NCI-H2171 (cell line): ENCODE results near the gene LRIG1.

ENCODE experiments used
- DNase-seq: peaks from one replicate; lab custom pipeline; 2025; lab: John Stamatoyannopoulos, UW

LRIG1 gene

DNA sequence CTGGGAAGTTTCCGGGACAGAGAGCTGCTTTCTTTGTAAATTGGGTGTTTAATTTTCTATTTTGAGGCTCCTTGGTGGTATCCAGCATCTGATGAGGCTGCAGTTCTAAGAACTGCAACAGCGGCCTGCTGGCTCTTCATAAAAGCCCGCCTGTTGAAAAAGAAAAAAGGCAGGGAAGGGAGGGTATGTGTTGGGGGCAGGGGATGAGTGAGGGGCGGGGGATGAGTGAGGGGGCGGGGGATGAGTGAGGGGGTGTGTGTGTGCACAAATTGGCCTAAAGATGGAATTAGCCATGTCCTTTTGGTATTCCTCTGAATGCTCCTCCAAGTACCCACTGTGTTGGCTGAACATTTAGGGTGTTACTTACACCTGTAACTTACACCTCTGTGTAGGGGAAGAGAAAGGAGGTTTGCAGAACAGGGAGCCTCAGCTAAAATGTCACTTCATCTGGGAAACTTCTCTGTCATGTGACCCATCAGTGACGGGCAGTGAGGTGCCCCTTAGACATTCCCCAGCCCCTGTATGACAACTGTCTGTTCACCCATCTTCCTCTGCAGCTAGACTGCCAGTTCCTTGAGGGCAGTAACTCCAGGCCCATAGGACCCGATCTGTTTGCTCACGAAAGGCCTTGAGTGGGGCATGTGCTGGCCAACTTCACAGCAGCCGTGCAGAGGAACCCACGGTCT is 57.6 kb downstream of the LRIG1 start:
- DNase-seq: no peak

DNA sequence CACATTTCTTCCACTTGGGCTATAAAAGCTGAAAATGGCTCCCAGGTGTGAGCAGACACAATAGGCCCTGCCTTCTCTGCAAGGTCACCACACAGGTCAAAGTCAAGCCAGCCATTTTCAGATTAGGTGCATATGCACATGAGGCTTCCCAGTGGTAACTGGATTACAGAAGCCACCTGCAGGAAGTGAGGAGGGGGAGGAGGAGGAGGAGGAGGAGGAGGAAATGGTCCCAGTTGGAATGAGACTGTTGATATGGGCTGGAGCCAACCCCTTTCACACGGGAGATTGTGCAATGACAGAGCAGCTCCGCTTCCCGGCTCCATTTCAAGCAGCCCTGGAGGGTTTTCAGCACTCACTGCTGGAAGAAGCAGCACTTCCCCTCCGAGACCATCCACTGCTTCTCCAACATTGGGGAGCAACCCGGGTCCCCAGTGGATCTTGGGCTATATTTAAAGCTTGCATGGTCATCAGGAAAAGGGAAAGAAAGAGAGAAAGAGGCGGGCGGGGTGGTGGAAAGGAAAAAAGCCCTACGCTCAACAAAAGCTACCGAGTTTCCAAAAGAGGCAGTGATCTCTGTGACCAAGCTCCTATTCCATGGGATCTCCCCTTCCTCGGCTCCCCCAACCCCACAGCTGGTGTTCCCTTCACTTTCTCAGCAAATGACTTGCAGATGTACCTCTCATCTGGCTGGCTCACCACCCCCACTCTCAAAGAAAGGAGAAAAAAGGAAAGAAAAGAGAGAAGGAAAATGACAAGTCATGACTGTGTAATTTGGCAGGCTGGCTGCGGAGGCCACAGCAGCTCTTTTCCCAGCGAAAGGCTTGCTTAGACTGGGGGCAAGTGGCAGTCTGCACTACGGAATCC is 58.3 kb downstream of the LRIG1 start:
- no peak for DNase-seq

DNA sequence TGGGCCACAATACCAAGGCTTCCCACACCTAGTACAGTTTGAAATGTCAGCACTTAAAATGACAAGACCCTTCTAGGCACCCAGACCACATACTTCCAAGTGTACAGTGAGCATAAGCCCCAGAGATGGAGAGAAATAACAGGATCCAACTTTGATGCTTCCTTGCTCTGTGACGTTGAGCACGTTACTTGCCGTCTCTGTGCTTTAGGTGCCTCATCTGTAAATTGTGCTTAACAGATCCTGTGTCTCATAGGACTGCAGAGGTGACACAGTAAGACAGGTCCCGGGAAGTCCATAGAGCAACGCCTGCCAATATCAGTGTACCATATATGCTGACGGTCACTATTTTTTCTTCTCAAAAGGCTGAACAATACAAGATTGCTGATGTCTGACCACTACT is 59.1 kb downstream of the LRIG1 start:
- DNase-seq: no peak

DNA sequence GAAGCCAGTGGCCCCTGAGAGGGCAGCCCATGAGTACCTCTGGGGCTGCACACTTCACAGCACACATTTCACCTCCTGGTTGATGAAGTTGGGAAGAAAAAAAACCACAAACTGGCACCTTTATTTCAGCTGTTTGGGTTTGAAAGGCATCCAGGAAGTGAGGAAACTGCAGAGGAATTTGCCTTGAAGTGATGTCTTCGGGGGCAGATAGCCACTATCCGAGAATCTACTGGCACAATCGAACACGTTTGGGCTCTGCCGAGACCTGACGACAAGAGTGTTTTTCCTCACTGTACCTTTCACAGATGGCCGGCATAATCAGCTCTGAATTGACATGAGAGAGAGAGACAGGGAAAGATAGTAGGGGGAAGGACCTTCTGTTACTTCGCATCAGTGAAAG is 59.7 kb downstream of the LRIG1 start:
- no peak for DNase-seq

DNA sequence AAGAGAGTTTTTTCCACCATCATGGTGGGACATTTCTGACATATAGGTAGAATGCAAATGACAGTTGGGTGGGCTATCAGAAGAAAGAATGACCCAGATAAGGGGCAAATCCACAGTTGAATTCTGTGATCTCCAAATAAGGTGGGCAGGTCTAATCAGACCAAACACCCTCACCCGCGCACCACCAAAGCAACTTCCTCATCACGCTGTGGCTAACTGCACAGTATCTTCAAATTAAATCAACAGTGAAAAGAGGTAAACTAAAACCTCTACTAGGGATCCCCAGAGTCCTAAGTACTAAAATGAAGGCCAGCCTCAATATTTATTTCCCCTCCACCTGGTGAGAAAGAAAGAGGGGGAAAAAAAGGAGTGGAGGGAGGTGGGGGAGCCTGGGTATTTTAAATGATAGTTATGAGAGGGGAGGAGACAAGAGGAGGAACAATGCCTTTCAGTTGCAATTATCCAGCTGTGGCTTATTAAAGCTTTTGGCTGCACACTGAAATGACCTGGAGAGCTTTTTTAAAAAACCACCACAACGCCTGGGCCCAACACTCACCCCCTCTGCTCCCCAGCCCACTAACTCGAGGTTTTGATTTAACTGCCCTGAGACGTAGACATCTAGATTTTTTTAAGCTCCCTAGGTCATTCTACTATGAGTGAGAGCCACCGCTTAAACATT is 61.0 kb downstream of the LRIG1 start:
- DNase-seq: no peak

DNA sequence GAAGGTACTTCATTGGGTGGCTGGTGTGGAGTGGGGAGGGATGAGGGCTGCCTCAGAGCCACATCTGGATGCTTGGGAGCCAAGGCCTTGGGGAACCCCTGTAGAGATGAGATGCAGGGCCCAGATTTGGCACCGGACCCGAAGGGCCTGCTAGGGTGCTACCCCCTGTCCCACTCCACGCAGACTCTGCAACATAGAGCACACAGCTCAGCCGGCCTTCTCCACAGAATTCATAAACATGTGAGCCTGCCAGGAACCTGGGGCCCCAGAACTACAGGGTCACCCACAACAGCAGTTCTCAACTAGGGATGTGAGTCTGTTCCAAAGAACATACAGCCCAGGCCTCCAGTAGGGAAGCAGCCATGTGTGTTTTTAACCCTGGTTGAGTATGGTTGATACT is 62.8 kb downstream of the LRIG1 start:
- DNase-seq: no peak

DNA sequence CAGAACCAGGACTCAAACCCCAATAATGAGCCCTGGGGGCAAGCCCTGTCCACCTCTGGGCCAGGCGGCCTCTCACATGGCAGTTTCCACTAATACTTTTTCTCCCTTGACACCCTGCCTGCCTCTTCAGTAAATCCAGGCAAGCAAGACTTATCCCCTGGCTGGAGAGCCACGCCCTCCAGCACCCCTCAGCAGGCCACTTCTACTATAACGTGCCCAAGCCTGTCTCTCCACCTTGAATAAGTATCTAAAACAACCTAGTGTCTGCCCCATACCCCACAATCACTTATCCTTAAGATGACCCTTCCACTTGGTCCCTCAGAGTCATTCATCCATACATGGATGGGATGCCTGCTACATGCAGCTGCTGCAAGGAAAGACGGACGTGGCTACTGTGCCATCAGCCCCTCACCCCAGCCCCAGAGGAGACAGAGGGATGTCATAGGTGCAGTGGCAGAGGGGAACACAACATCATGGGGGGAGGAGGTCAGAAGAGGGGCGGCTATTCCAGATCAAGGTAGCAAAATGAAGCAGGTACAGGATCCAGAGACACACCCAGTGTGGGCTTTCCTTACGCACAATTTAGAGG is 63.4 kb downstream of the LRIG1 start:
- no peak for DNase-seq

DNA sequence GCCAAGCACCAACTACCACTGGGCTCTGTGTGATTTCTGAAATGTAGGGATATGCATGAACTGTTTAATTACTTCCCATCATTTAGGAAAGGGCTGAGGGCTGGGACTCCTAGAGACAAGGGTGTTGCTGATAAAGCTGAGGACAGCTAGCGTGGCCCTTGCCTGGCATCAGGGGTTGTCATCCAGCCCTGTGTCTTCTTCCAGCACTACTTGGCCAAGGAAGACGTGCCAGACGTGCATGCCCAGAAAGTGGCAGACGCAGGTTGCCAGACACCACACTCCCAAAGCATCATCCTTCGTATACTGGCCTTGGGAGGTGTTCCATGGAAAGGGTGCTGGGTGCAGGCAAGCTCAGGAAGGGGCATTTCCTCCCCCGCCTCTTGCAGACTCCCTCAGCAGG is 64.8 kb downstream of the LRIG1 start:
- no peak for DNase-seq

DNA sequence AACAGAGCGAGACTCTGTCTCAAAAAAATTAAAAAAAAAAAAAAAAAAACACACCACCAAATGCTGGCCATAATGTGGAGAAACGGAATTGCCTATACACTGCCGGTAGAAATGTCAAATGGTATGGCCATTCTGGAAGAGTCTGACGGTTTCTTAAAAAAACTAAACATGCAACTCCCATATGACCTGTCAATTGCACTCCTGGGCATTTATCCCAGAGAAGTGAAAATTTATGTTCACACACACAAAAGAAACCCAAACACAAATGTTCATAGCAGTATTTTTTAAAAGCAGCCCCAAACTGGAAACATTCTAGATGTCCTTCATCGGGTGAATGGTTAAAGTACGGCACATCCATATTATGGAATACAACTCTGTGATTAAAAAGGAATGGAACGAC is 66.1 kb downstream of the LRIG1 start:
- no peak for DNase-seq

DNA sequence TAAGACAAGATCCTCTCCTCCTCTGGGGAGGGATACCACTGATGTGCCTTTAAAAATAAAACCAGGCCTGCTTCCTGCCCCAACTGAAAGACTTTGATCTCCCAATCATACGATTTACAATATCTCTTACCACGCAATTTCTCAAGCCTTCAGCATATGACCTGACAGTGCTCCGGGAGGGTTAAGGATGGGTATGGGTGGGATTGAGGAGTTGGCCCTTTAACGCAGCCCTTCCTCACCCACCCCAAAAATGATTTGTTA is 67.4 kb downstream of the LRIG1 start:
- DNase-seq: no peak

DNA sequence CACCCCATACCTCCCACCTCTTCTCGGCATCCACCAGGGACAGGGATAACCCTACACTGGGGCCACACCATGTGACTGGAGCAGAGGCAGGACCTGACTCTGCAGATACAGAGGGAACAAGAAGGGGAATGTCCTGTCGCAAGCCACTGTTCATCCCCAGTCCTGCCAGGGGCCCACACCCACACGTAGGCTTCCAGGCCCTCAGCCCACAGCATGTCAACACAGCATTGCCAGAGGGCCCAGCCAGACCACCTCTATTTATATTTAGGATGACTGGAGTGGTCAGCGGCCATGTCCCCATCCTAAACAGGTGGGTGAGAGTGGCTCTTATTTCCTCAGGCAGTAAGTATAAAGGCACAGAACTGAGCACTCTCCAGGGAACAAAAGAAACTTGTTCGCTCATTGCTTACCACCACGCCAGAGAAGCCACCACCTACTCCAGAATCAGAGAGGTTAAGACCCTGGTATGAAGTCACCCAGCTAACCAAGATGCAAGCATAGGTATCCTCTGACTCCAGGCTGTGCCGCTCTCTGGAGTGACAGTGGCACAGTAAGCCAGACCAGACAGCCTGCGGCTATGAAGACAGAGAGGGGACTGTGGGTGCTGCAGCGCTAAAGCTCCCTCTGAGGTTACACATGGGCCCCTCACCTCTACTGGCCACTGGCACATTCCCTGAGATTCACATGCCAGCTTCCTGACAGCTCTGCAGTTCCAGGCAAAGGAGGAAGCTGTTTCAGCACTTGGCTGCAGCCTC is 67.9 kb downstream of the LRIG1 start:
- DNase-seq: no peak

DNA sequence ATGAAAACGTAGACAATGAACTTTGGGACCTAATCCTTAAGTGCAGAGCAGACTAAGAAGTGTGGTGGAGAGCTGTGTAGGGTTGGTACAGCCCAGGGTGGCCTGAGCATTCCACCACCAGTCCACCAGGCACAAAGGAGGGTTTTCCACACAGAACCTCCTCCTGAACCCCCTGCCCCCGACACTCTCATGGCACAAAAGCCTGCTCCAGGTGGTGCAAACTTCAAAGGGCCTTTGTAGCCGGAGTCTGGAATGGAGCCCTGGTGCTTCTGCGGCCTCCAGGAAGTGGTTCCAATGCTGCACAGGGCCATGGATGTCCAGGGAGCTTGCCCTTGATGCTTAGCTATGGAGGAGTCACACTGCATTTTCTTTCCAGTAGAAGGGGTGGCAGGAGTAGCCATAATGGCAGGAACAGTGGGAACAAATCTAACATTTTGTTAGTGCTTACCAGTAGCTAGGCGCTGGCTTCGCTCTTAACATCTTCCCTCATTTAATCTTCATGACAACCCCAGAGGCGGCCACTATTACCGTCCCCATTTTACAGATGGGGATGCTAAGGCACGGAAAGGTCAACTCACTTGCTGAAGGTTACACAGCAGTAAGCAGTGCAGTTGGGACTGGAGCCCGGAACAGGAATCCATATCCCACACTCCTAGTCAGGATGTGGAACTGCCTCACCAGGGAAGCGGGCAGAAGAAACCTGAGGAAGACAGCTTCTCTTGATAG is 68.6 kb downstream of the LRIG1 start:
- no peak for DNase-seq

DNA sequence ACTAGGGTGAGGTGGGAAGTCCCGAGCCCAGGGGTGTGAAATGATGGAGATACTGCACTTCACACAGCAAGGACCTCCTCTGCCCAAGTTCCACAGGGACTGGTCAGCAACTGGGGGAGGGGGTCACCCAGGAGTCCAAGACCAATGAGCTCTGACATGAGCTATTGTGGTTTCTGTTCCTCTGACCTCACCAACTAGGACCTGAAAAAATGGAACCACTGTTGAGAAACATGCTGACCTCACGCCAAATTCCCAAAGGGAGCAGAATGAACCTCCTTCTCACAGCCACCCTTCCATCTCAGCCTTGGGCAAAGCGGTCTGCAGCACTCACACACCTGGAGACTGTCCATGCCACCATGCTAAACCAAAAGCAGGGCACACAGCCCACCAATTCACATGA is 69.3 kb downstream of the LRIG1 start:
- no peak for DNase-seq

DNA sequence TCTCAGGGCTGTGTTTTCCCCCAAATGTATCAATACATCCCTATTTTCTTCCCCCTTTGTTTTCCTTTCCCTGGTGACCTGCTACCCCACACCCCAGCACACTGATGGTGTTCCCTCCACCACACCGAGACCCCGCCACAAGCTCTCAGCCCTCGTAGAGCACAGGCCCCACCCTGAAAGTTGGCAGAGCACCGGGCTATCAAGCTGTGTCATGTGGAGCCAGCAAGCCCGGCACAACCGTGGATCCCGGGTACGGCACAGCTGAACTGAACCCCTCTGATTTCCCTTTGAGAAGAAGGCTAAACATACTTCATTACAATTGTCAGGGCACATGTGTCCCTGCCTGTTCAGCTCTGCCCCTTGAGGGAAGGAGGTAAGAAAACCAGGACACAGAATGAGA is 69.9 kb downstream of the LRIG1 start:
- DNase-seq: no peak

DNA sequence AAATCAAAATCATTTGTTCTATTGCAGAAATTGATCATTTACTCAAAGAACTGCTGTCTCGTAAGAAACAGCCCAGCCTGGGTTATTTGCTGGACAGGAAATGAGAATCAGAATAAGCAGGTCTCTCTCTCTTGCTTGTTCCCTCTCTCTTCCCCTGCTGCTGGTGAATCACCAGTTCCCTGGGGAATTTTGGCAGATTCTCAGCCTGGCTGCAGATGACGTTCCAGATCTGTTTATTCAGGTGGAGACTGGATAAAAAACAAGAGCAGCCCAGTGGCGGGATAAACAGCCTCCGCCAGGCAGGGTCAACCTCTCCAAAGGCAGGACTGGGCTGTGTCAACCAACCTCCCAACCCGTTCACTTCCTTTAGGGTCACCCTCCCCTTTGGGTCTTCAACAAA is 72.1 kb downstream of the LRIG1 start:
- peak; percentile 61 for DNase-seq

DNA sequence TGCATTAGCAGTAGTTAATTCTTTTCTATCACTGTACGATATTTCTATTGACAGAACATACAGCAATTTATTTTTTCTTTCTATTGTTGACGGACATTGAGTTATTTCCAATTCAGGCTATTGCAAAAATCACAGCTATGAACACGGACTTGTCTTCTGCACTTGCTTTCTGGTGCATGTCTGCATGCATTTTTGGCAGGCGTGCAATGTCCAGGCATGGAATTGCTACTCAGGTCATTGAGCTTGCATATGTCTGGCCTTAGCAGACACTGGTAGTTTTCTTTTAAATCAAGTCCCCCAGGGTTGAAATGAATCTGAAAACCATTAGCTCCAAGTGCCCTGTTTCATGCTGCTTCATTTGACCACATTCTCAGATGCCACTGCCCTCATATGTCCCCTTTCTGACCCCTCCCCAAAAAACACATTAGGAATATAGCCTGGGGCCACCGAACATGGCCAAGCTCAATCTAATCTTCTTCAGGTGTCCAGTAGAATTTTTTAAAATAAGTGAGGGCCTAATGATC is 72.8 kb downstream of the LRIG1 start:
- no peak for DNase-seq

DNA sequence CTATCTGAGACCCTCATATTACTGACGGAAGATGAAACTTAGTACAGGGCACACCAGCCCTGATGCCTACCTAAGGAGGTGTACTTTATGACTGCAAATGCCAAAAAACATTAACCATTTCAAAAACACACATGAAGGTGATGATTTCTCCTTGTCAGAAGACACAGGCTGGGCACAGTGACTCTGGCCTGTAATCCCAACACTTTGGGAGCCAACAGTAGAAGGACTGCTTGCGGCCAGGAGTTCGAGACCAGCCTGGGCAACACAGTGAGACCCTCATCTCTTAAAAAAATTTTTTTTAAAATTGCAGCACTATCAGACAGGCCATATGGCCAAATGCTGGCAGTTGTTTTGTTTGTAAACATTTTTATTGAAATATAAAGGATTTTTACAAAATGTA is 73.5 kb downstream of the LRIG1 start:
- DNase-seq: no peak

DNA sequence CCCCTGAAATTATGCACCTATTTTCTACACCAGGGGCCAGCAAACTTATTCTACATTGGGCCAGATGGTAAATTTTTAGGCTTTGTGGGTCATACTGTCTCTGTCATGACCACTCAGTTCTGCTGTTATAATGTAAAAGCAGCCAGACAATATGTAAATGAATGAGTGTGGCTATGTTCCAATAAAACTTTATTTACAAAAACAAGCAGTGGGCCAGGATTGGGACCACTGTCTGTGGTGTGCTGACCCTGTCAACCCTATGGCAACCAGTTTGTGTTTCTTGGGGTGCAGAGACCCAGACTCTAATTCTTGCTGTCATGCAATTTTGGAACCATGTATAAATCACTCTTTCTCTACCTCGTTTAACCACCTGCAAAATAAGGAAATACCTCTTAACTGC is 74.7 kb downstream of the LRIG1 start:
- no peak for DNase-seq

DNA sequence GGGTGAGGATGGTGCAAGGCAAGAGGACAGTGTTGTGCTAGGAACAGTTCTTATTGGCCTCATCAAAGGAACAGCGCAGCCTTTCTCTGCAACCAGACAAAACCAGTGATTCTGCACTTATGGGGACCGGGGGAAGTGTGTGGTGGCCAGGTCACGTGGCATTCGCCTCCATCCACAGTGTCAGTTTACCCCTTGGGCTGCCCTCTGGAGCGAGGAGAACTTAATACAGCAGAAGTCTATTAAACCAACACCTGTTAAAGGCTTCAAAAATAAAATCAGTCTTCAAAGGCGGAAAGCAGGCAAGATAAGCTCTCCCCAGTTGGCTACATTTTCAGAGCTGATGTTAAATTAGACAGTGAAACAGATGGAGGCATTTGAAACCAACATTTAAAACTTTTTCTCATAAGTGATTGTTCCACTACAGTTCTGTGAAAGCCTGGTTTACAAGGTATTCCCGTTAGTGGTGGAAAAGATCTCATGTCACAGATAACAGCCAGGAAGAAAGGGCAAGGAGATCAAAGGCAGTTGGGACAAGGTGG is 75.2 kb downstream of the LRIG1 start:
- DNase-seq: no peak

DNA sequence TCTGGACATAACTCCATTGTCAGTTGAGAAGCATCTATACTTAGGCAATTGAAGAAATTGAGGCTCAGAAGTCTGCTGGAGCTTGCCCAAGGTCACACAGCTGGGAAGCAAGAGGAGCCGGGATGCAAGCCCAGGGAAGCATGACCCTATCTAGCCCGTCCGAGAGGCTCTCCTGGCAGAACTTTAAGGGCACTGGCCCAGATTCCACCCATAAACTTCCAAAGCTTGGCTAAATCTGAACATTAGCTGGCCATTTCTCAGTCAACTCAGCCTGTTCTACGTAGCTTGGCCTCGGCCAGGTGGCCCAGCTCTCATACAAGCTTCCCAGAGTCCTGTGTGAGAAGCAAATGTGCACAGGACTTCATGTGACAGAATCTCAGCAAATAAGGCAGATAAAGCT is 75.8 kb downstream of the LRIG1 start:
- no peak for DNase-seq

DNA sequence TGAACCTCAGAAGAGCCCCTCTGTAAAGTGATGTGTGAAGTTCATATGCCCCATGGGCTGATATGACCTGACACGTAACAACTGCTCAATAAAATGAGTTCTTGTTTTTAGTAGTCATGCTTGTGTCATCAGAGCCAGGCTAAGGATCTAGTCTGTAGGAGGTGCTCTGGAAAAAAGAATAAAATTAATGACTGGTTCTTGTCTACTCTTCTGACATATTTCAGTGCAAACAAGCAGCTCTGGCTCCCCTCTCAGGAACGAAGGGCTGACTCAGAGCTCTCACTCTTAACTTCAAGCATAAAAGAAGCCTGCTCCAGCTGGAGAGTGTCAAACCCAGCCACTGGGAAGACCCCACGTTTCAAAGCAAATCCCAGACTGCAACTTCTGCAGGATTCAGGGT is 77.0 kb downstream of the LRIG1 start:
- no peak for DNase-seq
